A204.1 (cell line): ENCODE results near the gene MYLIP.
"Not testable (repeated sequence)": the region's sequence is repeated elsewhere in the genome, so short reads cannot be mapped to it uniquely, and the experiment has no call there.

ENCODE experiments used
- FAIRE-seq: peaks from 2 replicates; lab custom pipeline; 2012; peaks lifted over from hg19 to GRCh38; lab: Jason Lieb, UNC

The MYLIP gene

DNA sequence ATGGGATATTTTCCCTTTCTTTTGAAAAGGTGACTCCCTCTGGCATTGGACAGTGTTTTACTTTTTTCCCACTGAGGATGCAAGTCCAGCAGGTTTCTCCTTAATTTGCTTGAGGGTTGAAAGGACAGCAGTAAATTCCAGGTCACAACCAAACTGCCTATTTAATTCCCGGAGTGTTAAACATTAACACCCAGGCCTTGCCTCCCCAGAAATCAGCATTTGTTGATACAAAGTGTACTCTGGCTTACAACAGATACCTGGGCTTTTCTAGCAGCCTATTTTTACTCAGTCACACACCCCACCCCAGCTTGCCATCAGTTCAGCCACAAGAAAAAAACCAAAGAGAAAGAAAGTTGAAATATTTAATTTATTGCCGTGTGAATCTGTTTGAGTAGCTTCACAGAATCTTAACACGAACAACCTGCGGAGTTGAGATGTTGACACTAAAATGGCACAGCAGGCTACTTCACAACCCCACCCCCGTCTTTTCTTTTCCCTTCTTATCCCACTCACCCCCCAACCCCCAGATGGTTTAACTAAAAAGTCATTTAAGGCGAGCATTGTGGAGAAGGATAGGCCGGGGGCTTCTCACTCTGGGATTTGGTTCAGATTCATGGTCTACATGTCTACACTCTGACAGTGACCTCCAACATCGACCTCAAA is 45.7 kb downstream of the MYLIP start:
- no peak for FAIRE-seq

DNA sequence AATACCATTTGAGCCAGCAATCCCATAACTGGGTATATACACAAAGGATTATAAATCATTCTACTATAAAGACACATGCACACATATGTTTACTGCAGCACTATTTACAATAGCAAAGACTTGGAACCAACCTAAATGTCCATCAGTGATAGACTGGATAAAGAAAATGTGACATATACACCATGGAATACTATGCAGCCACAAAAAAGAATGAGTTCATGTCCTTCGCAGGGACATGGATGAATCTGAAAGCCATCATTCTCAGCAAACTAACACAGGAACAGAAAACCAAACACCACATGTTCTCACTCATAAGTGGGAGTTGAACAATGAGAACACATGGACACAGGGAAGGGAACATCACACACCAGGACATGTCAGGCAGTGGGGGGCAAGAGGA is 47.7 kb downstream of the MYLIP start:
- not testable (repeated sequence) for FAIRE-seq

DNA sequence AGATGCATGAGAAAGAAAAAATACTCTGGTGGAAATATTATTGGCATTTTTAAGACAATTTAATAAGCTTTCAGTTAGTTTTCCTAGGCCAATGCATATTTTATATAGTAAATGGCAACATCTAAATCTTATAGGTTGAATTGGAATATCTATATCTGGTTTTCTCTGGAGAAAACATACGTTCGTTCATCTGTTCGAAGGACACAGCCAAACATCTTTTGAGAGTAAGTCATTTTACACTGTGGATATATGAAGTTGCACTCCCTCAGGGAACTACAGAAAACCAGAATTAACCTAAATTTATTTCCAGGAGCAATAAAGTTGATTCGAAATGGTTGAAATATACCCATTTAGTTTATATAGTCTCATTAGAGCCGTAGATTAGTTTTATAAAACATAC is 49.0 kb downstream of the MYLIP start:
- no peak for FAIRE-seq

DNA sequence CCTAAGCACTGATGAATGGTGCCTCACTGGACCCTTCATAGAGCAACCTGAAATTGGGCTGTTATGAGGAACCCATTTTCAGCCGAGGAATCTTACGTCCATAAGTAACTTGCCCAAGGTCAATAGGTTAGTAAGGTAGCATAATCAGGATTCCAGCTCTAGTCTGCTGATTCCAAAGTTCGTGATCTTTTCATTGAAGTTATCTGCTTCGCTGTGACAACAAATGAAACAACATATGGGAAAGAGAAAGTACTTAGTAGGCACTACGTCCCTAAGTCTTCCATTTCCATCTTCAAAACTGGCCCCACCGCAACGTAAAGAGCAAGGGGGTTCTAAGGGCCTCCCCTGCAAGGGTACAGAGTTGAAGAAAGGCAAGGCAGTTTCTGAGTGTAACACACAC is 49.5 kb downstream of the MYLIP start:
- no peak for FAIRE-seq

DNA sequence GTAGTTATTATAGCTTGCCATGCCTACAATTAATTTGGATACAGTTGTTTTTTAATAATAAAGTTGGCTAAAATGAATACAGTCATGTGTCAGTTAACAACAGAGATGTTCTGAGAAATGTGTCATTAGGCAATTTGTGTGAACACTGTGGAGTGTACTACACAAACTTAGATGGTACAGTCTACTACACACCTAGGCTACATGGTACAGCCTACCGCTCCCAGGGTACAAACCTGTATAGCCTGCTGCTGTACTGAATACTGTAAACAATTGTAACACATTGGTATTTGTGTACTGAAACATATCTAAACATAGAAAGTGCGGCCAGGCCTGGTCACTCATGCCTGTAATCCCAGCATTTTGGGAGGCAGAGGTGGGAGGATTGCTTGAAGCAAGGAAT is 50.2 kb downstream of the MYLIP start:
- FAIRE-seq = no peak

DNA sequence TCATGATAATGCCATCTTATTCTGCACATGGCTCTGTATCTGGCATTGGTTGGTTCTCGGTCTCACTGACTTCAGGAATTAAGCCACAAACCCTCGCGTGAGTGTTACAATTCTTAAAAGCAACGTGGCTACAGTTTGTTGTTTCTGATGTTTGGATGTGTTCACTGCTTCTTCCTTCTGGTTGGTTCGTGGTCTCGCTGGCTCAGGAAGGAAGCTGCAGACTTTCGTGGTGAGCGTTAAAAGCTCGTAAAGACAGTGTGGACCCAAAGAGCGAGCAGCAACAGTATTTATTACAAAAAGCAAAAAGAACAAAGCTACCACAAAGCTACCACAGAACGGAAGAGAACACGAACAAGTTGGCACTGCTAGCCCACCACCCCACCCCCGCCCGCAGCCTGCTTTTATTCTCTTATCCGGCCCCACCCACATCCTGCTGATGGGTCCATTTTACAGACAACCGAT is 51.1 kb downstream of the MYLIP start:
- FAIRE-seq = no peak

DNA sequence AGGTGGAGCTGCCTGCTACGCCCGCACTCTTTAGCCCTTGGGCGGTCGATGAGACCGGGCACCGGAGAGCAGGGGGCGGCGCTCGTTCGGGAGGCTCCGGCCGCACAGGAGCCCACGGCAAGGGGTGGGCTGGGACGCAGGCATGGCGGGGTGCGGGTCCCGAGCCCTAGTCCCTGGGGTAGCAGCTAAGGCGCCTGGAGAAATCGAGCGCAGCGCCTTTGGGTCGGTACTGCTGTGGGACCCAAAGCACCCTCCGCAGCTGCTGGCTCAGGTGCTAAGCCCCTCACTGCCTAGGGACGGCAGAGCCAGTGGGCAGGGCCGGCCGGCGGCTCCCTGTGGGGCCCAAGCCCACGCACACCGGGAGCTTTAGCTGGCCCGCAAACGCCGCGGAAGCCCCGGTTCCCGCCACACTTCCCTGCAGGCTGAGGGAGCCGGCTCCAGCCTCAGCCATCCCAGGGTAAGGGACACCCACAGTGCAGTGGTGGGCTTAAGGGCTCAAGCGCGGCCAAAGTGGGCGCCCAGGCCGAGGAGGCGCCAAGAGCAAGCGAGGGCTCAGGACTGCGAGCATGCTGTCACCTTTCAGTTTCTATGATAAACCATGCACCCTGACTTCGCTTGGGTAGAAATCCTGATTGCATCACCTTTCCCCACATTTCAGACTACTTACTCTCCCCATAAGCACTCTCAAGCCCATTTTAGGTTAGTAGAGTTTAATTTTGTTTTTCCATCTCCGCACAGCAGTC is 52.0 kb downstream of the MYLIP start:
- FAIRE-seq = no peak

DNA sequence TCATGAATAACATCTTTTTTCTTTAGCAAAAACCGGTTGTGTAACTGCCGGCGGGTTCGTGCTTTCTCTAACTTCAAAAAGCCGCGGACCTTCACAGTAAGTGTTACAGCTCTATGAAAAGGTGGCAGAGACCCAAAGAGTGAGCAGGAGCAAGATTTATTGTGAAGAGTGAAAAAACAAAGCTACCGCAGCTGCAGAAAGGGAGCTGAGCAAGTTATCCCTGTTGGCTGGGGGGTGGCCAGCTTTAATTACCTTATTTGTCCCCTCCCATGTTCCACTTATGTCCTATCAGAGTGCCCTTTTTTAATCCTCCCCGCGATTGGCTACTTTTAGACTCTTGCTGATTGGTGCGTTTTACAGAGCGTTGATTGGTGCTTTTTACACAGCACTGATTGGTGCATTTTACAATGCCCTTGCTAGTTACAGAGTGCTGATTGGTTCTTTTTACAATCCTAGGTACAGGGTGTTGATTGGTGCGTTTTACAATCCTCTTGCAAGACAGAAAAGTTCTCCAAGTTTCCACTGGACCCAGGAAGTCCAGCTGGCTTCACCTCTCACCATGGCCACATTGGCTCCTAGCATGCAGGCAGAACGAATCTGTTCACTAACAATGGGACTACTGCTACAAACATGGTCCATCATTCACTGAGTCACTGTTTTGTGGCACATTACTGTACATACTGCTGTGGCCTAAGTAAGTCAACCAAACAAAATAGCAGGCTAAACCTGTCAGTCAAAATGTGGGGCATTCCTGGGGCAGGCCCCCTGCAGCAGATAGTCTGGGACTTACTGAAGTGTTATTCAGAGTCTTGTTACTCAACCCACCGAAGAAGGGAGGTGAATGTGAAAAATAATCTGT is 52.8 kb downstream of the MYLIP start:
- FAIRE-seq = no peak

DNA sequence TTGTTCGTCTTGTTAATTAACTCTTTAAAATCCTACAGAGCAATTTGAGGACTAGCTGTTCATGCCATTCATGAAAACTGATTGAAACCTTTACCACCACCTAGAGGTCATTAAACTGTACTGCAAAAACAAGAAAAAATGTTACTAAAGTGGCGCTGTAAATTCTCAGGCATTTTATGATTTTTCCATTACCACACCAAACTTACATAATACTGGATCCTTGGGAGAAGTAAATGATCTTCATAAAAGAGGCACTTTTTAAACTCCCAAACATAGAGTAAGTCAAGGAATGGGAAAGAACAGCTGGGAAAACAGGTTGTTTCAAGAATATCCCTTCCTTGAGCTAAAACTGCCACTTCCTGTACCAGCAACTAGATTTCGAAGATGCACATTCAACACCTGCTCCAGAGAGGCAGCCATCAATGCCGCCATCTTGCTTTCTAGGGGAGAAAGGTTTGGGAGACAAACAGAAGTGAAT is 54.3 kb downstream of the MYLIP start:
- peak; percentile 86 for FAIRE-seq

DNA sequence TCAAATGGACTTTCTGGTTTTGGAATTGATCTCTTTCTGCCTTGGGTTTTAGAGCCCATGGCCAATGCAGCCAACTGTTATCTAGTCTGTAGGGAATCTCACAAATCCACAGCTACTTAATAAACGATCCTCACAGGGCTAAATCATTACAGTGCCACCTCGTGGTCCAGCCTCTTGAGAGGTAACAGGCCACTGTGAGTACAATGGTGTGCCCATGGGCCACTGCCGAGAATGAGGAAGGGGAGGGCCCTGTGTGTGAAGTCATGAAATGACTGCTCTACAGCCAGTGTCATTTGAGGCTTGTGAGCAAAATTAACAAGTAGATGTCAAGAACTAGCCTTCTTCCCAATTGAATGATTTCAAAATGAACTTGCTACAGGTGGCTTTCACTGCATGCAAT is 55.2 kb downstream of the MYLIP start:
- no peak for FAIRE-seq

DNA sequence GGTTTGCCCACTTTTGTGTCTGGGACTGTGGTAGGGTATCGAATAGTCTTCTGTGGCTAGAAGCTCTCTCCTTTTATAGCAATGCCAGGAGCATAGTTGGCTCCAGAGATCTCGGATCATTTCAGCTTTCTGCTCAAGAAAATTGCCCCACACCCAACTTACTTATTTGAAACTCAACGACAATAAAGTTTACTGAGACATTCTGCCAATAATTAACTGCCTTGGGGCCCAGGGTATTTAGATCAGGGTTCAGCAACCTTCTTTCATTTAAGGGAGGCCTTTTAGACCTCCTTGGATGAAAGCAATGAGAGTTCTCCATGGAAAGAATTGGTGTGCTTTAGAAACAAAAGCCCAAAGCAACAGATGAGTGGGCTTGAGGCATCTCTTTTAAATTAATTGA is 55.7 kb downstream of the MYLIP start:
- FAIRE-seq = no peak

DNA sequence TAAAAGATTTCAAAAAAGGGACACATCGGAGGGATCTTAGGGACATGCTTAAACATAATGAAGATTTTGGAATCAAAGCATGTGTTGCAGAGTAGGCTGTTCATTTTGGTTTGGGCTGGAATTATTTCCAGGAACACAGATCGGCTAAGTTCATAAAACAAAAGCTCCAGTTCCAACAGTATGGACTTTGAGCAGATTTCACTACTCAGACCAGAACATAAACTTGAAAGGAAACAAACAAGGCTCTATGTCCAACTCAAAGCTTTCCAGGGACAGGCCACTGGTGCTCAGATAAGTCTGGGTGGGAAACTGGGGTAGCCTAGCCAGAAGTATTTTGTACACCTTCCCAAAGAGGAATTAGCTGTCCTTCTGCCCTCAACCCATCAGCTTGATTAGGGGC is 58.3 kb downstream of the MYLIP start:
- FAIRE-seq = no peak

DNA sequence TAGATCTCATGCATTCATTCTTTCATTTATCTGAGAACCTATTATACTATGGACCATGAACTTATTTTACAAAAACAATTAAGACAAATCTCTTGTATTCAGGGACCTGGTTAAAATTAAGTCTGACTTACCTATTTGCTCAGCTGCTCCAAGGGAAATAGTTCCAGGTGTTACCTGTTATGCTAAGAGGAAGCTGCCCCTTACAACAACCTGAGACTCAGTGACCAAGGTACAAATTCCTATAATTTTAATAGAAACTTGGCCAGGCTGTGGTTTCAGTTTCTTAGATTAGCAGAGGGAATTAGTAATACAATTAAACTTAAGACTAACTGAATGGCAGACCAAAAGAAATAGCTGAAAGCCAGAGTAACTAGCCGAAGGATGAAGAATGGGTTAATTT is 61.3 kb downstream of the MYLIP start:
- FAIRE-seq = no peak

DNA sequence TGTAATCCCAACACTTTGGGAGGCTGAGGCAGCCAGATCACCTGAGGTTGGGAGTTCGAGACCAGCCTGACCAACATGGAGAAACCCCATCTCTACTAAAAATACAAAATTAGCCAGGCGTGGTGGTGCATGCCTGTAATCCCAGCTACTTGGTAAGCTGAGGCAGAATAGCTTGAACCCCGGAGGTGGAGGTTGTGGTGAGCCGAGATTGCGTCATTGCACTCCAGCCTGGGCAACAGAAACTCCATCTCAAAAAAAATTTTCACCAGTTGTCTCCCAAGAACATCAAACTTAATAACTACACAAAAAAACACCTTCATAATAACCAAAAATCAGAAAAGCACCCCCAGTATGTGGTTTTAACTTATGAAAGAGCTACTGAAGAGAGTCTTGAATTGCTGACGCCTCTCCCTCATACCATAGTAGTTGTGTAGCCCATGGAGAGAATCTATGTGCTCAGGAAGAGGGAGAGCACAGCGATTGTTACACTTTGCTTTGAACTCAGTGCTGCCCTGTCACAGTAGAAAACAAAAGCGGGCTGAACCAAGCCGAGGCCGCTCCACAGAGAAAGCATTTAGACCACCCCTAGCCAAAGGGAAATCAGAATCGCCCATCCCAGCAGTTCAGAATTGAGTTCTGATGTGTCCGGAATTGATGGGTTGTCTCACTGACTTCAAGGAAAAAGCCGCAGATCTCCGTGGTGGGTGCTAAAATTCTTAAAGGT is 67.5 kb downstream of the MYLIP start:
- no peak for FAIRE-seq

DNA sequence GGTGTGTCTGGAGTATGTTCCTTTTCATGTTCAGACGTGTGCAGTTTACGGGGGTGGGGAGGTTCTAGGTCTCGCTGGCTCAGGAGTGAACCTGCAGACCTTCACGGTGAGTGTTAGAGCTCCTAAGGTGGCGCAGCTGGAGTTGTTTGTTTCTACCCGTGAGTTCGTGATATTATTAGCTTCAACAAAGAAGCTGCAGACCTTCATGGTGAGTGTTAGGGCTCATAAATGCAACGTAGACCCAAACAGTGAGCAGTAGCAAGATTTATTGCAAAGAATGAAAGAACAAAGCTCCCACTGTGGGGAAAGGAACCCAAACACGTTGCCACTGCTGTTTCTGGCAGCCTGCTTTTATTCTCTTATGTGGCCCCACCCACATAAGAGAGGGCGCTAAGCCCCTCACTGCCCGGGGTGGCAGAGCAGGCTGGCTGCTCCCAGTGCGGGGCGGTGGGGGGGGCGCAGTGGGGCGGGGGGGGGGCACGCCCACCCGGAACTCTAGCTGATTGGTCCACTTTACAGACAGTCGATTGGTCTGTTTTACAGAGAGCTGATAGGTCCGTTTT is 68.2 kb downstream of the MYLIP start:
- FAIRE-seq = no peak
